HepG2 (cell line): ENCODE results near the gene NUDCD2. TPM values are rescaled to one million over a fixed set of nuclear protein-coding genes. Genes with fewer than 3 reads are reported as not detected.

ENCODE experiments used
- ATF7 ChIP-seq, 2 experiments: fragments of 450-650 bp in 1 of 2; sonication (generic) in 1 of 2; formaldehyde crosslinking in 1 of 2; IDR thresholded peaks; 2 replicates each; pipeline versions ENCODE4 v1.4.0 to v1.6.1; 2016 to 2020; ENCODE audit warnings: antibody characterized with exemption in 1 of 2, mild to moderate bottlenecking in 1 of 2, missing genetic modification reagents in 1 of 2
- GABPA ChIP-seq, 2 experiments: IDR thresholded peaks; 2 replicates each; pipeline ENCODE4 v1.6.1; 2011 to 2016; ENCODE audit warnings: low read depth in 2 of 2, low read length in 1 of 2, missing biosample characterization in 1 of 2, missing genetic modification characterization in 1 of 2
- MAF1 ChIP-seq: sonication (generic); formaldehyde crosslinking; IDR thresholded peaks from 2 replicates; pipeline ENCODE4 v1.5.0; 2020; ENCODE audit warnings: missing genetic modification reagents, borderline replicate concordance
- MXI1 ChIP-seq: IDR thresholded peaks from 3 replicates; pipeline ENCODE4 v1.6.1; 2012; ENCODE audit warnings: low read depth, low read length, inconsistent platforms, borderline replicate concordance
- MYC ChIP-seq: sonication (generic); formaldehyde crosslinking; IDR thresholded peaks from 2 replicates; pipeline ENCODE4 v1.9.0; 2021; ENCODE audit warnings: missing genetic modification reagents, borderline replicate concordance
- PCBP1 ChIP-seq: fragments of 200-400 bp; formaldehyde crosslinking; IDR thresholded peaks from 2 replicates; pipeline ENCODE4 v1.6.1; 2017; ENCODE audit warnings: mild to moderate bottlenecking, low read depth, low read length, borderline replicate concordance
- SP5 ChIP-seq: IDR thresholded peaks from 2 replicates; pipeline ENCODE4 v1.6.1; 2016; ENCODE audit warnings: low read depth, borderline replicate concordance
- XBP1 ChIP-seq: sonication (generic); formaldehyde crosslinking; IDR thresholded peaks from 2 replicates; pipeline ENCODE4 v1.5.0; 2020; ENCODE audit warnings: missing genetic modification reagents
- ZIK1 ChIP-seq: sonication (generic); formaldehyde crosslinking; IDR thresholded peaks from 2 replicates; pipeline ENCODE4 v1.5.0; 2020; ENCODE audit warnings: mild to moderate bottlenecking, low read depth, missing genetic modification reagents, borderline replicate concordance
- ZMYM4 ChIP-seq: sonication (generic); formaldehyde crosslinking; IDR thresholded peaks from 2 replicates; pipeline ENCODE4 v1.8.1; 2023; ENCODE audit warnings: mild to moderate bottlenecking, missing genetic modification reagents
- ZNF446 ChIP-seq: sonication (generic); formaldehyde crosslinking; IDR thresholded peaks from 2 replicates; pipeline ENCODE4 v1.5.0; 2020; ENCODE audit warnings: mild to moderate bottlenecking, missing genetic modification reagents
- ZNF547 ChIP-seq: sonication (generic); formaldehyde crosslinking; IDR thresholded peaks from 2 replicates; pipeline ENCODE4 v1.5.1; 2020; ENCODE audit warnings: mild to moderate bottlenecking, missing genetic modification reagents
- ZNF598 ChIP-seq: sonication (generic); formaldehyde crosslinking; IDR thresholded peaks from 2 replicates; pipeline ENCODE4 v1.5.1; 2020; ENCODE audit warnings: mild to moderate bottlenecking, missing genetic modification reagents, borderline replicate concordance
- ZNF670 ChIP-seq: sonication (generic); formaldehyde crosslinking; IDR thresholded peaks from 2 replicates; pipeline ENCODE4 v1.8.0; 2022; ENCODE audit warnings: mild to moderate bottlenecking, missing genetic modification reagents, borderline replicate concordance
- ZSCAN20 ChIP-seq: sonication (generic); formaldehyde crosslinking; IDR thresholded peaks from 2 replicates; pipeline ENCODE4 v1.4.0; 2020; ENCODE audit warnings: missing genetic modification reagents, mild to moderate bottlenecking, borderline replicate concordance
- polyA plus RNA-seq, 8 experiments: library from polyadenylated mRNA; depleted of rRNA in 3 of 8; stranded (reverse) in 7 of 8; unstranded in 1 of 8; fragments of >200 nt; fragmentation: Illumina TruSeq in 4 of 8; extraction: Trizol in 4 of 8; gene quantifications; 2 replicates each; pipeline versions ENCODE4 v1.2.1 to v1.2.3, GENCODE V29; 2011 to 2016; ENCODE audit warnings: low read depth in 4 of 8, missing spikeins in 1 of 8, mixed read lengths in 1 of 8; ENCODE audit not compliant: insufficient read depth in 1 of 8
- total RNA-seq, 5 experiments: library from RNA; depleted of rRNA; stranded (reverse); fragments of >200 nt; fragmentation: Illumina TruSeq; extraction: Trizol; gene quantifications; 2 replicates each; pipeline ENCODE4 v1.2.3, GENCODE V29; 2016; ENCODE audit warnings: low read depth in 1 of 5
- TF ChIP-seq, protein P1 (sequence below), 2 experiments: sonication (generic) in 1 of 2; formaldehyde crosslinking in 1 of 2; IDR thresholded peaks; 2 replicates each; pipeline versions ENCODE4 v1.4.0 to v1.6.1; 2016 to 2020; ENCODE audit warnings: borderline replicate concordance in 1 of 2, low read depth in 1 of 2, mild to moderate bottlenecking in 1 of 2, missing genetic modification reagents in 1 of 2
- TF ChIP-seq, protein P2 (sequence below): IDR thresholded peaks from 2 replicates; pipeline ENCODE4 v1.6.1; 2012; ENCODE audit warnings: low read length, improper control_type of control experiment
- TF ChIP-seq, protein P3 (sequence below): sonication (generic); formaldehyde crosslinking; IDR thresholded peaks from 2 replicates; pipeline ENCODE4 v1.5.1; 2020; ENCODE audit warnings: missing genetic modification reagents, mild to moderate bottlenecking, borderline replicate concordance

The NUDCD2 gene
- total and polyA plus RNA-seq, 2 of the 13 experiments (the other 11 are each of a cell fraction or from before 2014, with no cell fraction given), result 14.8 to 39.2 TPM

DNA sequence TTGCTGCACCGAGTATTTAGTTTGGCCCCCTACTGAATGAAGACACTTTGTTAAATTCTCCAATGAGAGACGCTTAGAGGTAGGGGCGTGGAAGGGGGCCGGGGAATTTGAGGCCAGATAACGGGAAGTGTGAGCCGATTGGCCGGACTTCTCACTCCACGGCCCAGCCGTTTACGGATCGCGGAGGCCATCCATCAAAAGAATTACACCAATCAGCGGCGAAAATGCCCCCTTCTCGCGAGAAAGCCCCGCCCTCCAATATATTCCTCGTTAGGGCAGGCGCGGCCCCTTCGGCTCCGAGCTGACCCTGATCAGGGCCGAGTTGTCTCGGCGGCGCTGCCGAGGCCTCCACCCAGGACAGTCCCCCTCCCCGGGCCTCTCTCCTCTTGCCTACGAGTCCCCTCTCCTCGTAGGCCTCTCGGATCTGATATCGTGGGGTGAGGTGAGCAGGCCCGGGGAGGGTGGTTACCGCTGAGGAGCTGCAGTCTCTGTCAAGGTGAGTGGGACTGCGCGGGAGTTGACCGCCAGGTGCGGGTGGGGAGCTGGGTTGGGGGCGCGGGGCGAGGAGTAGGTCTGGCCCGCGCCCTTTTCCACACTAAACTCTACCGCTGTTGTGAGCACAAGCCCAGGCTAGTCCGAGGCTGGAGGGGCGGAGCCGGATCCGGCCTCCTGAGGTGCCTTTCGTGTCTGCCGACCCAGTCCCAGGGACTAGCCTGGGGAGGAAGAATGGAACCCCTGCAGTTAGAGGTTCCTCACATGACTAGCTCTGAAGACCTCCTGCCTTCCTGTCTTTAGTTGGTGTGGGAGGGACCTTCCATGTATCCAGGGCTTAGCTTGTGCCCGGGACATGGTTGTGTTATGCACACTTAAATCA, 22.4 kb downstream of the NUDCD2 start, which contains the start of gene CCNG1 (continued):
- TF ChIP-seq, protein P1, sequence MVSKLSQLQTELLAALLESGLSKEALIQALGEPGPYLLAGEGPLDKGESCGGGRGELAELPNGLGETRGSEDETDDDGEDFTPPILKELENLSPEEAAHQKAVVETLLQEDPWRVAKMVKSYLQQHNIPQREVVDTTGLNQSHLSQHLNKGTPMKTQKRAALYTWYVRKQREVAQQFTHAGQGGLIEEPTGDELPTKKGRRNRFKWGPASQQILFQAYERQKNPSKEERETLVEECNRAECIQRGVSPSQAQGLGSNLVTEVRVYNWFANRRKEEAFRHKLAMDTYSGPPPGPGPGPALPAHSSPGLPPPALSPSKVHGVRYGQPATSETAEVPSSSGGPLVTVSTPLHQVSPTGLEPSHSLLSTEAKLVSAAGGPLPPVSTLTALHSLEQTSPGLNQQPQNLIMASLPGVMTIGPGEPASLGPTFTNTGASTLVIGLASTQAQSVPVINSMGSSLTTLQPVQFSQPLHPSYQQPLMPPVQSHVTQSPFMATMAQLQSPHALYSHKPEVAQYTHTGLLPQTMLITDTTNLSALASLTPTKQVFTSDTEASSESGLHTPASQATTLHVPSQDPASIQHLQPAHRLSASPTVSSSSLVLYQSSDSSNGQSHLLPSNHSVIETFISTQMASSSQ (IDR thresholded peaks at IDR 0.05; ENCODE audit: low read depth), result no peak
- TF ChIP-seq, protein P1 (CRISPR knock-in tag; IDR thresholded peaks at IDR 0.05; ENCODE audit: borderline replicate concordance), result peak; percentile 39; the same call in 1 of the 2 replicates
- TF ChIP-seq MYC (CRISPR knock-in tag) (peak; percentile 45; the same call in 1 of the 2 replicates), ZNF670 (CRISPR knock-in tag) (peak; percentile 43; the same call in 1 of the 2 replicates), ATF7 (IDR thresholded peaks at IDR 0.05) (no peak), ATF7 (CRISPR knock-in tag; IDR thresholded peaks at IDR 0.05) (no peak), ZNF547 (no peak), XBP1 (CRISPR knock-in tag) (no peak), MAF1 (CRISPR knock-in tag) (no peak), ZNF446 (no peak), ZMYM4 (CRISPR knock-in tag) (peak; percentile 99), ZIK1 (CRISPR knock-in tag) (no peak), MXI1 (no peak), ZSCAN20 (CRISPR knock-in tag) (no peak), GABPA (IDR thresholded peaks at IDR 0.05; ENCODE audit: low read depth, low read length) (no peak), GABPA (CRISPR knock-in tag; IDR thresholded peaks at IDR 0.05; ENCODE audit: low read depth) (peak; percentile 51; the same call in 1 of the 2 replicates), SP5 (CRISPR knock-in tag) (peak; percentile 64; the same call in 1 of the 2 replicates), ZNF598 (CRISPR knock-in tag) (no peak), PCBP1 (0 out of 2 replicates have a peak, but pooled peaks have one; percentile 55)
- TF ChIP-seq, protein P2, sequence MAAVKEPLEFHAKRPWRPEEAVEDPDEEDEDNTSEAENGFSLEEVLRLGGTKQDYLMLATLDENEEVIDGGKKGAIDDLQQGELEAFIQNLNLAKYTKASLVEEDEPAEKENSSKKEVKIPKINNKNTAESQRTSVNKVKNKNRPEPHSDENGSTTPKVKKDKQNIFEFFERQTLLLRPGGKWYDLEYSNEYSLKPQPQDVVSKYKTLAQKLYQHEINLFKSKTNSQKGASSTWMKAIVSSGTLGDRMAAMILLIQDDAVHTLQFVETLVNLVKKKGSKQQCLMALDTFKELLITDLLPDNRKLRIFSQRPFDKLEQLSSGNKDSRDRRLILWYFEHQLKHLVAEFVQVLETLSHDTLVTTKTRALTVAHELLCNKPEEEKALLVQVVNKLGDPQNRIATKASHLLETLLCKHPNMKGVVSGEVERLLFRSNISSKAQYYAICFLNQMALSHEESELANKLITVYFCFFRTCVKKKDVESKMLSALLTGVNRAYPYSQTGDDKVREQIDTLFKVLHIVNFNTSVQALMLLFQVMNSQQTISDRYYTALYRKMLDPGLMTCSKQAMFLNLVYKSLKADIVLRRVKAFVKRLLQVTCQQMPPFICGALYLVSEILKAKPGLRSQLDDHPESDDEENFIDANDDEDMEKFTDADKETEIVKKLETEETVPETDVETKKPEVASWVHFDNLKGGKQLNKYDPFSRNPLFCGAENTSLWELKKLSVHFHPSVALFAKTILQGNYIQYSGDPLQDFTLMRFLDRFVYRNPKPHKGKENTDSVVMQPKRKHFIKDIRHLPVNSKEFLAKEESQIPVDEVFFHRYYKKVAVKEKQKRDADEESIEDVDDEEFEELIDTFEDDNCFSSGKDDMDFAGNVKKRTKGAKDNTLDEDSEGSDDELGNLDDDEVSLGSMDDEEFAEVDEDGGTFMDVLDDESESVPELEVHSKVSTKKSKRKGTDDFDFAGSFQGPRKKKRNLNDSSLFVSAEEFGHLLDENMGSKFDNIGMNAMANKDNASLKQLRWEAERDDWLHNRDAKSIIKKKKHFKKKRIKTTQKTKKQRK, result no peak
- TF ChIP-seq, protein P3, sequence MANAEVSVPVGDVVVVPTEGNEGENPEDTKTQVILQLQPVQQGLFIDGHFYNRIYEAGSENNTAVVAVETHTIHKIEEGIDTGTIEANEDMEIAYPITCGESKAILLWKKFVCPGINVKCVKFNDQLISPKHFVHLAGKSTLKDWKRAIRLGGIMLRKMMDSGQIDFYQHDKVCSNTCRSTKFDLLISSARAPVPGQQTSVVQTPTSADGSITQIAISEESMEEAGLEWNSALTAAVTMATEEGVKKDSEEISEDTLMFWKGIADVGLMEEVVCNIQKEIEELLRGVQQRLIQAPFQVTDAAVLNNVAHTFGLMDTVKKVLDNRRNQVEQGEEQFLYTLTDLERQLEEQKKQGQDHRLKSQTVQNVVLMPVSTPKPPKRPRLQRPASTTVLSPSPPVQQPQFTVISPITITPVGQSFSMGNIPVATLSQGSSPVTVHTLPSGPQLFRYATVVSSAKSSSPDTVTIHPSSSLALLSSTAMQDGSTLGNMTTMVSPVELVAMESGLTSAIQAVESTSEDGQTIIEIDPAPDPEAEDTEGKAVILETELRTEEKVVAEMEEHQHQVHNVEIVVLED (CRISPR knock-in tag), result 0 out of 2 replicates have a peak, but pooled peaks have one; percentile 18
